H9 (cell line): ENCODE measurements around the gene TYK2. TPM values are rescaled to one million over a fixed set of nuclear protein-coding genes. Genes with fewer than 3 reads are reported as not detected.

Experiments
- DNase-seq: peaks from one replicate; pipeline ENCODE4 v3.0.0-alpha.2; 2017
- H2AFZ ChIP-seq: one replicate; pipeline ENCODE4 v1.6.1; 2013; ENCODE audit warnings: mild to moderate bottlenecking, low read length, control low read depth, moderate library complexity
- H2AK5ac ChIP-seq: 2 replicates; pipeline ENCODE4 v1.6.1; 2013; ENCODE audit warnings: low read length, control low read depth, mixed read lengths; ENCODE audit not compliant: insufficient read length
- H2BK120ac ChIP-seq: one replicate; pipeline ENCODE4 v1.6.1; 2013; ENCODE audit warnings: low read depth, mild to moderate bottlenecking, low read length, control low read depth, inconsistent platforms; ENCODE audit not compliant: poor library complexity, severe bottlenecking
- H2BK12ac ChIP-seq: 2 replicates; pipeline ENCODE4 v1.6.1; 2013; ENCODE audit warnings: low read length, control low read depth, mixed read lengths, low read depth; ENCODE audit not compliant: insufficient read length
- H2BK15ac ChIP-seq: 2 replicates; pipeline ENCODE4 v1.6.1; 2013; ENCODE audit warnings: low read depth, low read length, control low read depth
- H2BK20ac ChIP-seq: one replicate; pipeline ENCODE4 v1.6.1; 2013; ENCODE audit warnings: low read depth, mild to moderate bottlenecking, low read length, control low read depth, inconsistent platforms; ENCODE audit not compliant: poor library complexity, severe bottlenecking
- H2BK5ac ChIP-seq: 2 replicates; pipeline ENCODE4 v1.6.1; 2013; ENCODE audit warnings: low read length, control low read depth, mixed read lengths; ENCODE audit not compliant: insufficient read length
- H3K14ac ChIP-seq: 2 replicates; pipeline ENCODE4 v1.6.1; 2013; ENCODE audit warnings: low read length, control low read depth; ENCODE audit not compliant: insufficient read depth
- H3K18ac ChIP-seq: 2 replicates; pipeline ENCODE4 v1.6.1; 2013; ENCODE audit warnings: low read depth, mild to moderate bottlenecking, mixed read lengths, low read length, control low read depth; ENCODE audit not compliant: insufficient read length
- H3K23ac ChIP-seq: 2 replicates; pipeline ENCODE4 v1.6.1; 2013; ENCODE audit warnings: low read length, control low read depth, mixed read lengths, low read depth; ENCODE audit not compliant: insufficient read length
- H3K23me2 ChIP-seq: 2 replicates; pipeline ENCODE4 v1.6.1; 2013; ENCODE audit warnings: low read depth, mild to moderate bottlenecking, mixed read lengths, low read length, control low read depth; ENCODE audit not compliant: insufficient read length, poor library complexity, severe bottlenecking
- H3K27ac ChIP-seq: 2 replicates; pipeline ENCODE4 v1.5.1; 2013; ENCODE audit warnings: low read length, control low read depth, mixed read lengths, low read depth; ENCODE audit not compliant: insufficient read length
- H3K27me3 ChIP-seq: 2 replicates; pipeline ENCODE4 v1.6.1; 2013; ENCODE audit warnings: low read length, control low read depth, inconsistent platforms; ENCODE audit not compliant: insufficient read depth
- H3K4ac ChIP-seq: 2 replicates; pipeline ENCODE4 v1.6.1; 2013; ENCODE audit warnings: low read depth, mild to moderate bottlenecking, control low read depth, inconsistent platforms, low read length, moderate library complexity
- H3K4me1 ChIP-seq: 2 replicates; pipeline ENCODE4 v1.6.1; 2013; ENCODE audit warnings: low read length, control low read depth, inconsistent platforms; ENCODE audit not compliant: insufficient read depth
- H3K4me2 ChIP-seq: 2 replicates; pipeline ENCODE4 v1.6.1; 2013; ENCODE audit warnings: low read length, control low read depth, mixed read lengths; ENCODE audit not compliant: insufficient read length, insufficient read depth
- H3K56ac ChIP-seq: 2 replicates; pipeline ENCODE4 v1.6.1; 2013; ENCODE audit warnings: low read depth, mild to moderate bottlenecking, mixed read lengths, low read length, control low read depth; ENCODE audit not compliant: insufficient read length
- H3K79me1 ChIP-seq: 2 replicates; pipeline ENCODE4 v1.6.1; 2013; ENCODE audit warnings: low read depth, mild to moderate bottlenecking, moderate library complexity, low read length, control low read depth, inconsistent platforms; ENCODE audit not compliant: insufficient read depth, poor library complexity, severe bottlenecking
- H3K79me2 ChIP-seq: 2 replicates; pipeline ENCODE4 v1.6.1; 2013; ENCODE audit warnings: low read length, control low read depth, inconsistent platforms; ENCODE audit not compliant: insufficient read depth
- H3K9ac ChIP-seq: 2 replicates; pipeline ENCODE4 v1.6.1; 2013; ENCODE audit warnings: low read length, control low read depth, mixed read lengths; ENCODE audit not compliant: insufficient read length; ENCODE audit errors: extremely low read depth
- H3K9me3 ChIP-seq: one replicate; pipeline ENCODE4 v1.6.1; 2013; ENCODE audit warnings: low read depth, low read length, inconsistent platforms; ENCODE audit not compliant: control insufficient read depth
- H3T11ph ChIP-seq: one replicate; pipeline ENCODE4 v1.6.1; 2013; ENCODE audit warnings: mild to moderate bottlenecking, low read length, control low read depth, inconsistent platforms
- H4K20me1 ChIP-seq: one replicate; pipeline ENCODE4 v1.6.1; 2013; ENCODE audit not compliant: control insufficient read depth, insufficient read length, insufficient read depth
- H4K5ac ChIP-seq: 2 replicates; pipeline ENCODE4 v1.6.1; 2013; ENCODE audit warnings: low read depth, mild to moderate bottlenecking, mixed read lengths, low read length, control low read depth; ENCODE audit not compliant: insufficient read length
- H4K8ac ChIP-seq: replicated peaks from 2 replicates; pipeline ENCODE4 v1.6.1; 2013; ENCODE audit warnings: low read length, control low read depth, mixed read lengths, low read depth; ENCODE audit not compliant: insufficient read length
- H4K91ac ChIP-seq: 2 replicates; pipeline ENCODE4 v1.6.1; 2013; ENCODE audit warnings: low read depth, mild to moderate bottlenecking, moderate library complexity, mixed read lengths, low read length, control low read depth; ENCODE audit not compliant: insufficient read length
- H3K27ac Mint-ChIP-seq, 3 experiments: 2 replicates in 2 of 3; 3 replicates in 1 of 3; pipeline ENCODE4 v1.8.0; 2020 to 2021; ENCODE audit warnings: mixed read lengths in 3 of 3, mild to moderate bottlenecking in 1 of 3, moderate library complexity in 1 of 3
- H3K27me3 Mint-ChIP-seq: 2 replicates; pipeline ENCODE4 v1.8.0; 2021; ENCODE audit warnings: low read depth, mild to moderate bottlenecking, moderate library complexity, mixed read lengths
- H3K36me3 Mint-ChIP-seq, 3 experiments: 2 replicates in 2 of 3; 3 replicates in 1 of 3; pipeline ENCODE4 v1.8.0; 2020 to 2021; ENCODE audit warnings: low read depth in 3 of 3, mixed read lengths in 3 of 3; ENCODE audit not compliant: insufficient read depth in 1 of 3
- H3K4me1 Mint-ChIP-seq, 2 experiments: 2 replicates each; pipeline ENCODE4 v1.8.0; 2020; ENCODE audit warnings: mixed read lengths in 2 of 2
- H3K4me3 Mint-ChIP-seq, 2 experiments: 2 replicates in 1 of 2; 3 replicates in 1 of 2; pipeline ENCODE4 v1.8.0; 2020 to 2021; ENCODE audit warnings: mild to moderate bottlenecking in 2 of 2, mixed read lengths in 2 of 2, moderate library complexity in 1 of 2
- H3K9me3 Mint-ChIP-seq, 2 experiments: 2 replicates in 1 of 2; 3 replicates in 1 of 2; pipeline ENCODE4 v1.8.0; 2020; ENCODE audit warnings: mild to moderate bottlenecking in 2 of 2, mixed read lengths in 2 of 2, moderate library complexity in 1 of 2
- CTCF ChIP-seq: fragments of 200-600 bp; sonication (generic); conservative IDR thresholded peaks from 3 replicates; pipeline ENCODE4 v1.8.0; 2021; ENCODE audit warnings: antibody characterized with exemption, mild to moderate bottlenecking
- WGBS: extraction: QIAGEN DNeasy Blood & Tissue Kit; methylation state at CpG from one replicate; pipeline ENCODE4 v1.1.7; 2013; ENCODE audit warnings: missing lambda C conversion rate, low lambda C conversion rate, mixed read lengths; ENCODE audit not compliant: insufficient read length; ENCODE audit errors: extremely low coverage; 5-methylcytosine and 5-hydroxymethylcytosine counted together
- total RNA-seq: library from RNA; stranded (reverse); gene quantifications from 2 replicates; pipeline ENCODE4 v1.2.1, GENCODE V29; 2021

TYK2 gene
- total RNA-seq, 1 experiment from 2014 or later = 61.4 TPM

GRCh38 chr19:10363789-10364281, 16.5 kb downstream of the TYK2 start:
- no peak overlapping the region for H4K5ac ChIP-seq
- H3T11ph ChIP-seq = no peak overlapping the region
- no peak overlapping the region for H2BK12ac ChIP-seq
- no peak overlapping the region for H2BK20ac ChIP-seq
- H3K4ac ChIP-seq = no peak overlapping the region
- H4K91ac ChIP-seq = no peak overlapping the region
- no peaks in the 10 kb centered on the region for H3K23me2 ChIP-seq
- H3K23ac ChIP-seq = no peak overlapping the region
- no CpG with 5 or more reads among the region's 12 CpGs for WGBS
- no peak for DNase-seq
- H3K9me3 ChIP-seq = no peaks in the 10 kb centered on the region
- H3K79me2 ChIP-seq = no peaks in the 10 kb centered on the region
- H3K56ac ChIP-seq = no peak overlapping the region
- no peak overlapping the region for H3K18ac ChIP-seq
- no peaks in the 10 kb centered on the region for H4K20me1 ChIP-seq
- no peak overlapping the region for H2BK120ac ChIP-seq
- no peaks in the 10 kb centered on the region for H3K4me1 ChIP-seq
- no peaks in the 10 kb centered on the region for H3K79me1 ChIP-seq
- no peaks in the 10 kb centered on the region for H3K9me3 Mint-ChIP-seq
- no peak overlapping the region for H3K4me3 Mint-ChIP-seq
- no peak for TF ChIP-seq CTCF
- H3K4me1 Mint-ChIP-seq = no peaks in the 10 kb centered on the region
- H3K9ac ChIP-seq = no peak overlapping the region
- H3K27ac ChIP-seq = no peak overlapping the region
- peaks cover 15 to 59% (median 50%) of the 10 kb centered on the region in 3 experiments; a peak in 6 of 7 replicates for H3K36me3 Mint-ChIP-seq
- no peaks in the 10 kb centered on the region for H3K27me3 ChIP-seq
- H3K14ac ChIP-seq = no peak overlapping the region
- H2AK5ac ChIP-seq = no peak overlapping the region
- H2BK5ac ChIP-seq = no peak overlapping the region
- no peak overlapping the region for H3K27ac Mint-ChIP-seq
- no peak overlapping the region for H2BK15ac ChIP-seq
- H3K4me2 ChIP-seq = no peak overlapping the region
- no peaks in the 10 kb centered on the region; the same call in 1 of the 2 replicates for H3K27me3 Mint-ChIP-seq
- no peak overlapping the region for H4K8ac ChIP-seq
- no peak overlapping the region for H2AFZ ChIP-seq
